ENCODE measurements around the gene TRIO.

TRIO gene

GRCh38 chr5:14250748-14251701 lies 107.9 kb downstream of the TRIO start:
- no peak for DNase-seq

- no peak for DNase-seq
Measured at GRCh38 chr5:14251733-14252132, 108.6 kb downstream of the TRIO start.

- no peak for DNase-seq
Measured at GRCh38 chr5:14252793-14253192, 109.7 kb downstream of the TRIO start.

GRCh38 chr5:14254686-14255085 lies 111.5 kb downstream of the TRIO start:
- DNase-seq: no peak

- DNase-seq: no peak
Measured at GRCh38 chr5:14256026-14256690, 113.0 kb downstream of the TRIO start.

- no peak for DNase-seq
Measured at GRCh38 chr5:14256756-14257393, 113.7 kb downstream of the TRIO start.

- DNase-seq: peak; percentile 34
Measured at GRCh38 chr5:14257995-14258403, 114.9 kb downstream of the TRIO start.

GRCh38 chr5:14258840-14259239 lies 115.7 kb downstream of the TRIO start:
- peak; percentile 25 for DNase-seq

GRCh38 chr5:14260637-14261036 lies 117.5 kb downstream of the TRIO start:
- no peak for DNase-seq

- no peak for DNase-seq
Measured at GRCh38 chr5:14261235-14261634, 118.1 kb downstream of the TRIO start.

- DNase-seq: no peak
Measured at GRCh38 chr5:14261856-14262611, 118.9 kb downstream of the TRIO start.

GRCh38 chr5:14263113-14263512 lies 120.0 kb downstream of the TRIO start:
- DNase-seq: no peak

GRCh38 chr5:14263699-14264098 lies 120.6 kb downstream of the TRIO start:
- DNase-seq: peak; percentile 95

- peak; percentile 93 for DNase-seq
Measured at GRCh38 chr5:14264605-14265316, 121.6 kb downstream of the TRIO start.

- DNase-seq: no peak
Measured at GRCh38 chr5:14265570-14265969, 122.4 kb downstream of the TRIO start.

GRCh38 chr5:14266171-14266570 lies 123.0 kb downstream of the TRIO start:
- DNase-seq: no peak

GRCh38 chr5:14266686-14267085 lies 123.5 kb downstream of the TRIO start:
- DNase-seq: peak; percentile 48

GRCh38 chr5:14267166-14267838 lies 124.2 kb downstream of the TRIO start:
- no peak for DNase-seq

GRCh38 chr5:14267991-14268708 lies 125.0 kb downstream of the TRIO start:
- no peak for DNase-seq

GRCh38 chr5:14268738-14269137 lies 125.6 kb downstream of the TRIO start:
- DNase-seq: no peak

- DNase-seq: no peak
Measured at GRCh38 chr5:14269395-14269794, 126.3 kb downstream of the TRIO start.

Measured in NCI-H526 treated with DMSO at 0.1 percent for 48 hours (cell line).